ENCODE measurements around the gene MYH11.
"Not testable (repeated sequence)": the region's sequence is repeated elsewhere in the genome, so short reads cannot be mapped to it uniquely, and the experiment has no call there.

The MYH11 gene

GRCh38 chr16:15839204-15839603 lies 17.6 kb downstream of the MYH11 start:
- not testable (repeated sequence) for DNase-seq (ENCODE audit: low read depth in 2 of 2)

DNA sequence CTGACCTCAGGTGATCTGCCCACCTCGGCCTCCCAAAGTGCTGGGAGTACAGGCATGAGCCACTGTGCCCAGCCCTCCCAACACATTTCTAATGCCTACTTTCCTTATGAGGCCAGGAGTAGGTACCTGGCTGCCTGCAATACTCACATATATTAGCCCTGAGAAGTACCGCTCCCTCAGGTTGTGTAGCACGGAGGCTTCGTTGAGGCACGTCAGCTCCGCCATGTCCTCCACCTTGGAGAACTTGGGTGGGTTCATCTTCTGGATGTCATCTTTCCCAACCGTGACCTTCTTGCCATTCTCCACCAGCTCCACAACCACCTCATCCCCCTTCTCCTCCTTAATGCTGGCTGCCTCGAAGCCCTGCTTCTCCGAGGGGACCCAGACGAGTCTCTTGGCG lies 19.1 kb downstream of the MYH11 start:
- DNase-seq (ENCODE audit: low read depth in 2 of 2), result no peak

- no peak for DNase-seq (ENCODE audit: low read depth in 2 of 2)
These were observed 19.7 kb downstream of the MYH11 start for GRCh38 chr16:15836965-15837611.

- DNase-seq (ENCODE audit: low read depth in 2 of 2), result no peak
These were observed 20.8 kb downstream of the MYH11 start for GRCh38 chr16:15836074-15836473.

- no peak for DNase-seq (ENCODE audit: low read depth in 2 of 2)
These were observed 21.5 kb downstream of the MYH11 start for GRCh38 chr16:15835136-15835878.

DNA sequence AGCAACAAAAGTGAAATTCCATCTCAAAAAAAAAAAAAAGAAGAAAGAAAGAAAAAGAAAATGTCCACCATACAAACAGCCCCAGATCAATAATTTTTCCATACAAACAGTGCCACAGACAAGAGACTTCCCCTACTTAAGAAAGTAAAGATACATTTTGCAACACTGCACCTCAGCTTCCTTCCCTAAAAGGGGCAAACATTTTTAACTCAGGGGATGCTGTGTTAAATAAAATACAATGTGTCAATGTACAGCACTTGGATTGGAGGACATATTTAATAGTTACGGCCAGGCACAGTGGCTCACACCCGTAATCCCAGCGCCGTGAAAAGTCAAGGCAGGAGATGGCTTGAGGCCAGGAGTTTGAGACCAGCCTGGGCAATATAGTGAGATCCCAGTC lies 22.3 kb downstream of the MYH11 start:
- no peak for DNase-seq (ENCODE audit: low read depth in 2 of 2)

GRCh38 chr16:15833541-15833940 lies 23.3 kb downstream of the MYH11 start:
- no peak for DNase-seq (ENCODE audit: low read depth in 2 of 2)

- DNase-seq (ENCODE audit: low read depth in 2 of 2), result no peak
These were observed 24.6 kb downstream of the MYH11 start for GRCh38 chr16:15832241-15832640.

- no peak for DNase-seq (ENCODE audit: low read depth in 2 of 2)
These were observed 25.9 kb downstream of the MYH11 start for GRCh38 chr16:15830832-15831451.

DNA sequence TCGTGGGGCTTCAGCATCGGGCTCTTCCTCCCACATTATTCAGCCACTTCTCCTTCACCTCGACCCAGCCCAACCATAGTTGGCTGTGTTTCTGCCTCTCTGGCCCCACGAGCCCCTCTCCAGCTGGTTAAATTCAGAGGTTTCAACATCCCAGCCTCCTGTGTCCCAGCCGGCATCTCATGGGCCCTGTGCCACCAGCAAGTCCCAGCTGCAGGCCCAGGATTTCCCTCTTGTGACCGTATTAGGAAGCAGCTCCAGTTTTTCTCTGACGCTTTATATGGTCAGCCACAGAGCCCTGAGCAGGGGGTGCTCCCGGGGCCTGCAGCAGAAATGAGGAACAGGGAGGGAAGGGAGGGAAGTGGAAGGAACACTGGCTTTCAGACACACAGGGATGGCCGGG lies 27.4 kb downstream of the MYH11 start:
- DNase-seq (ENCODE audit: low read depth in 2 of 2), result no peak

GRCh38 chr16:15827709-15828343 lies 29.0 kb downstream of the MYH11 start:
- no peak for DNase-seq (ENCODE audit: low read depth in 2 of 2)

- DNase-seq (ENCODE audit: low read depth in 2 of 2), result no peak
These were observed 29.5 kb downstream of the MYH11 start for GRCh38 chr16:15827299-15827698.

- DNase-seq (ENCODE audit: low read depth in 2 of 2), result no peak
These were observed 31.0 kb downstream of the MYH11 start for GRCh38 chr16:15825750-15826305.

DNA sequence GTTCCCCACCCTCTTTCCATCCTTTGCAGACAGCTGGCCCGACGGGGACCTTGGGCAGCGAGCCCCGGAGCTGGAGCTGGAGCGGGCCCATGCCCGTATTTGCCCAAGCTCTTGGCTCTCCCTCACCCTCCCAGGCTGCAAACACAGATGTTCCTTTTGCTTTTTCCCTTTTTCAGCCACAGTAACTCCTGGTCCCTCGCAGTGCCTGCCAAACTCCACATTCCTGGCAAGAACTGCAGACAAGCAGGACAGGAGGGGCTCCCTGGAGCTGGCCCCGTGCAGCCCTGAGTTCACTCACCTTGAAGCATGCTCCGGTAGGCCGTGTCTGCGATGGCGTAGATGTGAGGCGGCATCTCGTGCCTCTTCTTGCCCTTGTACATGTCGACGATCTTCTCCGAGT lies 33.9 kb downstream of the MYH11 start:
- no peak for DNase-seq (ENCODE audit: low read depth in 2 of 2)

- no peak for DNase-seq (ENCODE audit: low read depth in 2 of 2)
These were observed 36.0 kb downstream of the MYH11 start for GRCh38 chr16:15820837-15821236.

GRCh38 chr16:15819046-15819445 lies 37.8 kb downstream of the MYH11 start:
- no peak for DNase-seq (ENCODE audit: low read depth in 2 of 2)

GRCh38 chr16:15817446-15817845 lies 39.4 kb downstream of the MYH11 start:
- DNase-seq (ENCODE audit: low read depth in 2 of 2), result no peak

DNA sequence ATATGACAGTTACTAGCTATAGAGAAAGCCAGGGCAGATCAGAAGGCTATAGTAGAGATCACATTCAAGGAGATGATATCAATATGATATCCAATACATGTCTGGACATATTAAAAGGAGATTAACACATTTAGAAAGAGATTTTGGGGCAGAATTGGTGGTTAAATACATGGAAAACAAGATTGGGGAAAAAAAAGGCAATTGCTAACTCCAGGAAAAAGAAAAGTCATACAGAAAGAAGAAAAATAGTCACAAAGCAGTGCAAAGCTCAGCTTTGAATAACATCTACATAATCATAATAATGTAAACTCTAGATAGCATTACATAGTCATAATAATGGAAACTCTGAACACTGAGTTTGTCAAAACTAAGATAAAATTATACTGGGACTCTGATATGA lies 40.6 kb downstream of the MYH11 start:
- DNase-seq (ENCODE audit: low read depth in 2 of 2), result no peak

GRCh38 chr16:15812401-15812750 lies 44.5 kb downstream of the MYH11 start:
- DNase-seq (ENCODE audit: low read depth in 2 of 2), result not testable (repeated sequence)

DNA sequence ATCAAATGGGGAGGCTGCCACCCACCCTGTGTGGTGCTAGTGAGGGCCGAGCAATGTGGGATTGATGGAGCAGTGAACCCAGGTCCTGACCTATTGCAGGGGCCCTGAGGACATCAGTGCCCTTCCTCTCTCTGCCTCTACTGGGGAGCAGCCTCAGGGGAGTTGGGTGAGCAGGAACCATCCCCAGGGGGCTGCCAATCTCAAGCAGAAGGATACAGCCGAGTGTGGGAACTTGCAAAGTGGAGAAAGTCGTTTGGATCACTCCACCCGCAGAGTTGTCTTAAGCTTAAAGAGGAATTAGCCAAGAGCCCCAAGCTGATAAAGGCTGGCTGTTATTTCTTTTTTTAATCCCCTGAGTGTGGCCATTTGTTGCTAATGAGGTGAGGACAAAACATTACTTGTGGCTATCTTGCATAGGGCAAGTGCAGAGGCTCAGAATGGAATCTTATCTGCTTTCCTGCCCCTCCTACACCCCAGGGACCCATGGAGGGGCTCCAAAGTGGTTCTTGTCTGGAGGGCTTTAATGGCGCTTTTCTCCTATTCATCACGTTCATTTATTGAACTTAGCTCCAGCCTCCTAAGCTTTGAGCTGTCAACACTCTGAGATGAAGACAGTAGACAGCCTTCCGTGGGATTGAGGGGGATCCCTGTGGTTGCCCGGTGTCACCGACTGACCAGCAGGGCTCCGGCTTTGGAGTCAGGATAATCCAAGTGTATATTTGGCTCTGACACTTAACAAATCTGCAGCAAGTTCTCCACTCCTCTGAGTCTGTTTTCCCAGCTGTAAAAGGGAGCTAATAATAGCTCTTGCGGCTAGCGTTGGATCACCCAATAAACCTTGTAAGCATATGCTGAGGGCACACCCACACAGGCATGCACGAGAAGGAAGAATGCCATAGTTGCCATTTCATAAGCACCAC lies 45.1 kb downstream of the MYH11 start:
- DNase-seq (ENCODE audit: low read depth in 2 of 2), result no peak

GRCh38 chr16:15810949-15811348 lies 45.9 kb downstream of the MYH11 start:
- no peak for DNase-seq (ENCODE audit: low read depth in 2 of 2)

All from stimulated activated CD8-positive, alpha-beta memory T cell treated with anti-CD3 and anti-CD28 coated beads, Interleukin-7, amount 100 ng/mL, for 1 hour (primary cell).